ENCODE measurements around the gene CRIM1.

CRIM1 gene

GRCh38 chr2:36564377-36564930 lies 208.9 kb downstream of the CRIM1 start:
- DNase-seq, result no peak

DNA sequence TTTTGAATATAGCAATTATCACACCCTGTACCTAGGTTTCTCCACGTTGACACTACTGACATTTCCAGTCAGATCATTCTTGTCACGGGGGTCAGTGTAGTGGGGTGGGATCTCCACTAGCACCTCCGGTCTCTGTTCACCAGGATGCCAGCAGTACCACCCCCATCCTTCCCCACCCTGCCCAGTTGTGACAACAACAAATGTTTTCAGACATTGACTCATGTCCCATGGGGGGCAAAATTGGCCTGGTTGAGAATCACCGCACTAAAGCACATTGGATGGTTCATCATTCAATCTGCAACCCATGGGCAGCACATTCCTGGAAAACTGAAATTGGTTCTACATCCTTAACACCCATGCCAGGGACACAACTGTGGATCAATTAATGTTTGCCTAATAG lies 210.1 kb downstream of the CRIM1 start:
- no peak for DNase-seq

DNA sequence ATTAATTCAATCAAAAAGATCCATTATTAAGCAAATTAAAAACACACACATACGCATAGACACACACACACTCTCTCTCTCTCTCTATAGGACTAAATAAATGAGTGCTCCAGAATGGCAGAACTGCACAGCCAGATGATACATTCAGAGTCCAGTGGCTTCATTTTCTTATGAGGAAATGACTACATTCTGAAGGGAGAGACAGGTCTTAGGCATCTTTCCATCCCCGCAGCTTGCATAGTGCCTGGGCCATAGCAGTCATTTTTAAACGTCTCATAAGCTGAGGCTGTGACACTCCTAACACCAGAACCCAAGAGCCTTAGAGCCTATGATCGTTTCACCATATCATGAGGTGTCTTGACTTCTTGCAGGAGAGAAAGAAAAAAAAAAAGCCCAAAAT lies 211.3 kb downstream of the CRIM1 start:
- DNase-seq, result no peak

DNA sequence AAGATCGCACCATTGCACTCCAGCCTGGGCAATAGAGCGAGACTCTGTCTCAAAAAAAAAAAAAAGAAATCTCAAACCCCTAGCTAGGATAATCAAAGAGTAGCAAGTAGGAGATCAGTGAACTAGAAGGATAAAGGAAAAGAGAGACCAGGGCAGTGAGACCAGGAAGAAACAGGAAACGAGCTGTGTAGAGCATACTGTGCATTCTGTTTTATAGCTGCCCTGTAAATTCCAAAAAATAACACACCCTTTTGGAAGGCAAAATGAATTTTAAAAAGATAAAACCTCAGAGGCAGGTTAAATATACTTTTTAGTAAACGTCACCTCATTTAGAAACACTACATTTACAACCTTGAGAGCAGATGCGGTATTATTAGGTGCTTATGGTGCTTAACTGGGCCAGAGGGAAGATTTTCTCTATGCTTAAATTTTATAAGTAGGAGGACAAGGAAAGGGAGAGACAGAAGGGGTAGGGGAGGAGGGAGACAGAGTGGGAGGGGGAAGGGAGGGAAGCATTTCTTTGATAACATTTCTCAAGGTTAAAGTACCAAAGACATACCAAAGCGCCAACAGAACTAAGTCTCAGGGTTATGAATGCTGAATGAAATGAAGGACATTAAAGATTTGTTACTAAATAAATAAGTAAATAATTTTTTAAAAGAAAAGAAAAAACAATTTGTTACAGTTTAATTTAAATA lies 212.3 kb downstream of the CRIM1 start:
- no peak for DNase-seq

GRCh38 chr2:36568516-36569246 lies 213.1 kb downstream of the CRIM1 start:
- no peak for DNase-seq

GRCh38 chr2:36569267-36569856 lies 213.8 kb downstream of the CRIM1 start:
- no peak for DNase-seq

GRCh38 chr2:36570416-36570815 lies 214.8 kb downstream of the CRIM1 start:
- DNase-seq, result no peak

DNA sequence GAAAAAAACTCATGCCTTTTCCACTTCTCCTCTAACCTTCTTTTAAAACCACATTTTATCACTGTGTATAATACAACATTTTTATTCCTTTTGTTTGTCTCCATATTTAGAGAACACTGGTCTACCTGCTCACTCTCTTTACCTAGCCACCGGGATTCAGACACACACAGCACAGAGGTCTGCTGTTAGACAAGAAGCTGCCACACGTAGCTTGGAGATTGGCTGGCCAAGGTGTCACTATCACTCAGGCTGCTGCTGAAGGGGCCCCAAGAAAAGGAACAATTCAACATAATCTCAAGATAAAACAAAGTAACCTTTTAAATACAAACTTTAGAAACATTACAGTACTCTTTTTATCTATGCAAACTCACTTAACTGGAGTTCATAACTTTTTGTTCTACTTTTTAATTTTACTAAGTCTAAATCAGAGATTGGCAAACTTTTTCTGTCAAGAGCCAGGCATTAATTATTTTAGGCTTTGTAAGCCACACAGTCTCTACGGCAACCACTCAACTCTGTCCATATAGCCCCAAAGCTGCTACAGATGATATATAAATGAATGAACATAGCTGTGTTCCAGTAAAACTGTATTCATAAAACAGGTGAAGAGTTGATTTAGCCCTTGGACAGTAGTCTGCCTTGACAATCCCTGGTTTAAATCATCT lies 216.6 kb downstream of the CRIM1 start:
- no peak for DNase-seq

GRCh38 chr2:36572719-36573059 lies 217.1 kb downstream of the CRIM1 start:
- no peak for DNase-seq

DNA sequence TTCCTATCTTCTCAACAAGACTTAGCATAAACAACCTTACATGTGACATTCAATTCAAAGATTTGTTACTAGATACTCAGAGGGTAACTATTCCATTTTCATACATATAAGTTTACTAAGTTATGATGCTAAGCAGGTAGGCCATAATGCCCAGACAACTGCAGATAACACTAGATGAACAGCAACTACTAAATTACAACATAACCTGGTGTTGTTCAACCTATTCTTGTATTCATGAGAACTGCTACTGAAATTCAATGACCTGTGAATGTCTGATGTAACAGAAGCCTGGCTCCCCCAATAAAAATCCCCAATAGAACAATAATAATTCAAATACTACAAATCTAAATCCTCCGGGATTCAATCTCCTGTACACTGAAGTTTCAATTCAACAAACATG lies 217.6 kb downstream of the CRIM1 start:
- DNase-seq, result no peak

GRCh38 chr2:36574560-36574959 lies 219.0 kb downstream of the CRIM1 start:
- no peak for DNase-seq

DNA sequence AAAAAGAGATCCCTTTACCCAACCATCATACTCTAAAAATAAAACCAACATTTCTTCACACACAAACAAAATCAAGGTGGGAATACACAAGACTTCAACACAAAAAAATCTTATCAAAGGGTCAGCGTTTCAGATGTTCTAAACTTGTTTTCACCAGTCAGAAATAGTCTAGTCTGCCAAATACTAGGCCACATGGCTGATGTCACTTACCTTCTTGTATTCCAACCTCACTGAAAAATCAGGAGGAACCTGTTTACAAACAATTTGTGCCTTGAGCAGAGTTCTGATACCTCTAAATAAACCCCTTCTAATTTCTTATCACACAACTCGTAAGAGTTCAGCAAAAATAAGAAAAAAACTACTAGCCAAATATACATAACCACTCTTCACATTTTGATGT lies 222.3 kb downstream of the CRIM1 start:
- no peak for DNase-seq

DNA sequence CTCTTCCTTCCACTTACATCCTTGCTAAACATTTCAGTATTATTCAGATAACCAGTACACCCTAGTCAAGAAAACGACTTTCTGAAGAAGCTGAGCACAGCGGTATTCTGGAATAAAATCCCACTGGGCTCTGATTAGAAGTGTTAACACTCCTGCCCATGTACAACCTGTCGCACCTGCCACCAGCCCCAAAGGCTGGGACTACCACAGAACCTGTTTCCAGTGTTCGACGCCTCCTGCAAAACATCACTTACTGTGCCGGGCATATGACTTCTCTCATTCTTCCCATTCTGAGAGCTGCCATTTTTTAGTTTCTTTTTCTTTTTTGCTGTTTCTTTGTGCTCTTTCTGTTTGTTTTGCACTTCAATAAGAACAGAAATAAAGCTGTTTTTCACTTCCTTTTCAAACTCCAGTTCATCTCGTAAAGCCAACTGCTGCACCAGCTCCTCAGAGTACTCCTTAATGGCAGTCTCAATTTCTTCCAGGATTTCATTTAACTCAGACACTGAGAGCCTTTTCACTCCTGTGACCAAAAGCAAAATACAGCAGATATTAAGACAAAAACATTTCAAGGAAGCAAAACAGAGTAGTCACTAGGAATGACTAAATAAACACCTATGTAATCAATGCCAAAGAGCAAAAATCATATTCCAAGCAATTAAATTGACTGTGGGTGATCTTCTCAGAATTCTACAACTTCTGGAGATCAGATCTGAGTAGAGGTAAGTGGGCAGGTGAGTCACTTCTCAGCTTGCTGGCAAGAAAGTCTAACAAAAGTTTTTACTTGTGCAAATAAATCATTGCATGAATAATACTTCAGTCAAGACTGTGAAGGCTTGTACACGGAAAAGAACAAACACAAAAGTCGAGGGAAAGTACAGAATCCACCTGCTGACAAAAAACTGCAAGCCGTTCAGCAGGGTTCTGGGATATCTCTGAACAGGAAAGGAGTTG lies 223.0 kb downstream of the CRIM1 start:
- DNase-seq, result no peak

DNA sequence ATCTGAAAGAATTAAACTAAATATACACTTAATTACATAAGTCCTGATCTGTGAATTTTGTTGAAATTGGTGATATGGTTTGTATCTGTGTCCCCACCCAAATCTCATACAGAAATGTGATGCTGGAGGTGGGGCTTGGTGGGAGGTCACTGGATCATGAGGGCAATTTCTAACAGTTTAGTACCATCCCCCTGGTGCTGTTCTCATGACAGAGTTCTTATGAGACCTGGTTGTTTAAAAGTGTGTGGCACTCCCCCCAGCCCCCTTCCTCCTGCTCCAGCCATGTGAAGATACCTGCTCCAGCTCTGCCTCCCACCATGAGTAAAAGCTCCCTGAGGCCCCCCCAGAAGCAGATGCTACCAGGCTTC lies 223.7 kb downstream of the CRIM1 start:
- no peak for DNase-seq

- DNase-seq, result no peak
Observed at GRCh38 chr2:36582538-36582937, 227.0 kb downstream of the CRIM1 start.

- no peak for DNase-seq
Observed at GRCh38 chr2:36582951-36583350, 227.4 kb downstream of the CRIM1 start.

DNA sequence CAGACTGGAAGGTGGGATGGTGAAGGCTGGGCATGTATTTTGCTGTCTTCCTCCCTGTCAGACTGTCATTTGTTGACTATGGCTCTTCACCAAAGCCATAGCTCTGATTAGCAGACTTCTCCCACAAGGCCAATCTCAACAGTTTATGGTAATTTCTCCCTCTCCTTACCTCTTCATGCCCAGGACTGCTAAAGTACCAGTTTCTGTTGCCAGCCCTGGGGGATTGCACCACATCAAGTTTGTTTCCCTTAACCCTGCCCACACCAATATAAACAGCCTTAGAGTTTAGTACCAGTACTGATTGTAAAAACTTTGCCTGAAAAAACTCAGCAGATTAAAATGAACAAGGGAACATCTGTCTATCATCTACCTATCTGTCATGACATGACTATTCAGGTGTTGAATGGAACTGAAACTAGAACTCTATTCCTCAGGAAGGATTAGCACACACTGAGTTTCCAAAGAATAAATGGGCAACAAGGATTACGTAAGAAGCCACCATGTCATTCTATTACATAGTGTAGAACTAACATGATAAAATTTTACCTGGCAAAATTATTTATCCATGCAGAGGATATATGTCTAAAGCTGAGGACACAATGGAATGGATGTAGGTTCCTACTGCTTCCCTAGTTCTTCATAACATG lies 228.7 kb downstream of the CRIM1 start:
- DNase-seq, result no peak

- no peak for DNase-seq
Observed at GRCh38 chr2:36586672-36587071, 231.1 kb downstream of the CRIM1 start.

DNA sequence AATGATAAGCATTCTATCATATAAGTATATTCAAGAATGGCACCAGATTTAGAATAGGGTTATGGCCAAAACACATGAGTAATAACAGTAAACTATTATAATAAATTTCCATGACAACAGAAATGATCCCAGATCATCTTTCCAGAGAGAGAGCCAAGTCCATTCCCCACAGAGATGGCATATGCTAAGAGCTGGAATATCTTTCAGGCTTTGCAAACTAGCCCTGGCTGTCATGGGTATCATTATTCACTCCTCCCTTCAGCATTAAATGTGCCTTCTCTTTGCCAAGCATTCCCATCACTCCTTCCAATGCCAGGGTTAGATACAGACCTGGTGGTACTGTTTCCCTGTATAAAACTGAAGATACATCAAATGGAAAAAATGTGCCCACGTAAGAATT lies 231.5 kb downstream of the CRIM1 start:
- DNase-seq, result no peak

DNA sequence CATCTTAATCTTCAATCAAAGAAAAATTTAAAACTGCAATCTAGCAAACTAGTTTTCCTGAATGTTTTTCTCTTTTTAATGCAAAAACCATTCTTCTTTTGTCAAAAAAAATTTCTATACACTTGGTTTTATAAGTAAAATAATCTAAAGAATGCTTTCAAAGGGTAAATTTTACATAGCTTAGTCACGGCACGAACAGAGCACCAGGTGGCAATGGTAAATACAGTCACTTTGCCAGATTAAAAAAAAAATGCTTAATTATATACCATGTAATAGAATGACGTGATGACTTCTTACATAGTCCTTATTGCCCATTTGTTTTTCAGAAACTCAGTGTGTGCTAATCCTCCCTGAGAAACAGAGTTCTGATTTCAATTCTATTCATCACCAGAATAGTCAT lies 232.0 kb downstream of the CRIM1 start:
- no peak for DNase-seq

DNA sequence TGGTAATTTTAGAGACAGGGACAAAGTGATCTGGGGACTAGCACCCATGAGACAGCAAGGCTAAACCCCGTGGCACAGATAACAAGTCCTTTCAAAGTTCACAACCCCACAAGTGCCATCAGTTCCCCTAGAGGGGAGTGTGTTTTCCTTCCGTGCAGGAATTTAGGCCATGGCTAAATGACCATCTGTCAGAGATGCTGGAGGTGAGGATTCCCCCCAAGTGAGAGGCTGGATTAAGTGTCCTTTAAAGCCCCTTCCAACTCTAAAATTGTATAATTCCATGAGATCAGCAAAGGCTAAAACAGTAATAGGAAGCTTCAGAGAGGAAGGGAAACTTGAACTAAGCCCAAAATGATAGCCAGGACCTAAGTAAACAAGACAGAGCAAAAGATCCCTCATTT lies 233.7 kb downstream of the CRIM1 start:
- no peak for DNase-seq

- no peak for DNase-seq
Observed at GRCh38 chr2:36594849-36595248, 239.3 kb downstream of the CRIM1 start.
